Effector memory CD4-positive, alpha-beta T cell (primary cell): ENCODE data around the gene NUDT7.

Source experiments
- DNase-seq, 3 donors: peaks; one replicate each; pipeline ENCODE4 v3.0.0-alpha.2; 2020
- H3K27ac ChIP-seq: 2 replicates; pipeline ENCODE4 v1.7.0; 2013; ENCODE audit warnings: mild to moderate bottlenecking, low read length, moderate library complexity; ENCODE audit not compliant: insufficient read depth, poor library complexity, severe bottlenecking
- H3K27me3 ChIP-seq: replicated peaks from 2 replicates; pipeline ENCODE4 v1.7.0; 2013; ENCODE audit warnings: mild to moderate bottlenecking, low read length; ENCODE audit not compliant: insufficient read depth, control insufficient read depth, poor library complexity, severe bottlenecking
- H3K36me3 ChIP-seq: 2 replicates; pipeline ENCODE4 v1.7.0; 2013; ENCODE audit warnings: mild to moderate bottlenecking, low read length, moderate library complexity; ENCODE audit not compliant: control insufficient read depth, insufficient read depth
- H3K4me1 ChIP-seq: 2 replicates; pipeline ENCODE4 v1.7.0; 2013; ENCODE audit warnings: low read length, mild to moderate bottlenecking; ENCODE audit not compliant: control insufficient read depth, insufficient read depth, poor library complexity, severe bottlenecking
- H3K4me3 ChIP-seq: 2 replicates; pipeline ENCODE4 v1.7.0; 2013; ENCODE audit warnings: low read length, low read depth, mild to moderate bottlenecking; ENCODE audit not compliant: insufficient read depth, poor library complexity, severe bottlenecking
- H3K9me3 ChIP-seq: 2 replicates; pipeline ENCODE4 v1.7.0; 2013; ENCODE audit warnings: mild to moderate bottlenecking, low read length, moderate library complexity; ENCODE audit not compliant: control insufficient read depth

Gene NUDT7

DNA sequence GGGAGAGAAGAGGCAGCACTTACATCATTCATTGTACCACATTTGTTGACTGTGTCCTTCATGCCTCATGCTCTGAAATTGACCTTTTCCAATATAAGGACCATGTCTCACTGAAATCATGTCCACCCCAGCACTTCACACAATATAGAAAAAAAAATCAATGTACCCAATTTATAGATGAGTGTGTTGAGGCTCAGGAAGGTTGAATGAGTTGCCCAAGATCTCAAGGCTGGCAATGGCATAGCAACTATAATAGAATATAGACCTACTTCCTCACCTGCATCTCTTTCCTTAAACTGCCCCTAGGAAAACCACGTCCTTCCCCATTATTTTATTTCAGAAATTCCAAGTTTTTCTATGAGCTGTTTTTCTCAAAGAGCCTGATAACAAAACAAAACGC is 65.1 kb downstream of the NUDT7 start:
- peaks cover 27% of the 10 kb centered on the region for H3K27me3 ChIP-seq
- H3K27ac ChIP-seq = no peak overlapping the region
- H3K4me3 ChIP-seq = no peak overlapping the region
- H3K36me3 ChIP-seq = no peaks in the 10 kb centered on the region
- DNase-seq = no peak
- no peaks in the 10 kb centered on the region for H3K9me3 ChIP-seq
- peaks cover 4% of the 10 kb centered on the region for H3K4me1 ChIP-seq

DNA sequence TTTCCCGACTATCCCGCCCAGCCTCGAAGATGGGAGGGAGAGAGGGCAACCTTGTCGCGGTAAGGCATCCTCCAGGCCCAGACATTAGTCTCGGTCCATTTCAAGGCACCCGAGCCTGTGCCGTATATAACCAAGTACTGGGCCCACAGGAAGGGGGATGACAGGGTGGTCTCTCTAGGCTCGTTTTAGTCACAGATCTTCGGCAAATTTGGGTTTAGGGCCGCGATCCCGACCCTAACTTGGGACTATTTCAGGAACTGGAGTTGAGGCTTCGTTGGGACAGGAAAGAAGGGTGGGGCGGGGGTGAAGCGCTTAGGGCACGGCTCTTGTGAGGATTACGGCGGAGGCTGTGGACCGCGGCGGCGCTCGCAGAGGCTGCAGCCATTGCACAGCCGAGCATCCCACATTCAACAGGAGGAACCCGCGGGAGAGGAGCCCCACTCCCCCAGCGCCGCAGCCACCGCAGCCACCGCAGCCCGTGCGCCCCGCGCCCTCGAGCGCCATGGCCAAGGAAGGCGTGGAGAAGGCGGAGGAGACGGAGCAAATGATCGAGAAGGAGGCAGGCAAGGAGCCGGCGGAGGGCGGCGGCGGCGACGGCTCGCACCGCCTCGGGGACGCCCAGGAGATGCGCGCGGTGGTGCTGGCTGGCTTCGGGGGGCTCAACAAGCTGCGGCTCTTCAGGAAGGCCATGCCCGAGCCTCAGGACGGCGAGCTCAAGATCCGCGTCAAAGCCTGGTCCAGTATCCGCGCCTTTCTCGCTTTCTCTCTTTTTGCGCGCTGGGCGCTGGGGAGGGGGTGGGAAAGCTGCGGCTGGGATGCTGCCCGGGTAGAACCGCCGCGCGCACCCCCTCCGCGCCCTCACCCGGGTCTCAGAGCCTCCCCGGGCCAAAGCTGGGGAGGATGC is 66.1 kb downstream of the NUDT7 start, which contains the start of gene VAT1L:
Gene VAT1L, plus strand, starts transcription at position 384 of the 904 bp plus-strand sequence. Its CDS starts 119 bp downstream, at position 503.
- Histone ChIP-seq H3K36me3 (no peaks in the 10 kb centered on the region), H3K27me3 (peaks cover 27% of the 10 kb centered on the region), H3K27ac (no peak within 1 kb of the TSS), H3K9me3 (no peaks in the 10 kb centered on the region), H3K4me3 (peak within 1 kb of the TSS; percentile 35), H3K4me1 (peaks cover 4% of the 10 kb centered on the region)
- DNase-seq = no peak

DNA sequence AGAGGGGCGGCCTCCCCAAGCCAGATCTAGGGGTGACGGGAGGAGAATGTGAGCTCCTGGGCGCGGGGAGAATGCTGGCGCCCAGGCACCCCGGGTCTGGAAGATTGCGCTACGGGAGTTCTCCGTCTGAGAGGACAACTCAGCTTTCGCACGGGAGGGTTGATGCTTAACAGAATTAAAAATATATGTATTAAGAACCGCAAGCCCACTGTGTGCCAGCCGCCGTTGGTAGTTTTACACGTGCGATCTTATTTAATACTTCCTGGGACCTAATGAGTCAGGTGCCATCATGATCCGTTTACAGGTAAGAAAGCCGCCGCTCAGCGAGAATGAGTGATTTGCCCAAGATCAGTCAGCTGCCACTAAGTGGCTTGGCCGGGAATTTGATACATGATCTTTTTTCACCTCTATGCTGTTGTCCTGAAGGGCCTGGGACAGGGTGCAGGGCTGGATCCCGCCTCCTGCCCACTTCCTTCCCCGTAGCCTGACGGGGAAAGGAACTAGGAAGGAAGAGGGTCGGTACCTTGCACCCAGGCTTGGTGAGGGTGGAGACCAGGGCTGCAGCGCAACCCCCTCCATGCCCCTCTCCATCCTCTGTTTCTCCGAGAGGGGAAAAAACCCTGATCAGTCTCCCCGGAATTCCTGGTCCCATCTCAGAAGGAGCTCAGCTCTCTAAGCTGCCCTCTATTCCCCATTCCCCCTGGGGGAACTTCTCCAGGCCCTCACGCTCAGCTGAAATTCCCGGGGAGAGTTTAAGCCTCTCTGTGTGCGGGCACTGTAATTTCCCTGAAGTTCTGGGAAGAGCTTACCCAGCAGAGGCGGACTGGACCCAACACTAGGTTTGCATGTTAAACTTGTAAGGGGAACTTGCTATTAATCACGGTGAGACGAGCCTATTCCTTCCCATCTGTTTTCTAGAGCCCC is 67.0 kb downstream of the NUDT7 start:
- DNase-seq = no peak
- Histone ChIP-seq H3K27ac (no peak overlapping the region), H3K36me3 (no peaks in the 10 kb centered on the region), H3K4me1 (peaks cover 4% of the 10 kb centered on the region), H3K9me3 (no peaks in the 10 kb centered on the region), H3K27me3 (peaks cover 27% of the 10 kb centered on the region), H3K4me3 (peak overlapping the region; percentile 35)

DNA sequence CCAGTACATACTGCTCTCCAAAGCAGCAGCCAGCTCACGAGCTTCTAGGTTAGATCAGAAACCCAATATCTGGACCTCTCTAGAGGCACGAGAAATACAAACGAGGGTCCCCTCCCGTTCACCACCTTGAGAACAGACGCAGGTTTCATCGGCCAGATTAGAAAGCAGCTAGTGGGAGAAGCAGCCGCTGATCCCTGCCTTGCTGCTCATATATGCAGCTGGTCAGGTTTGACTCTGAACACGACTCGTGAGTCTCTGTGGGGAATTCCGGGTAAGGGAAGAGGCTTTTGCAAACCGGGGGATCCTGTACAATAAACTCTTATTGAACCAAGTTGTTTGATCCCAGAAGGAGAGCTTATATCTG is 67.7 kb downstream of the NUDT7 start:
- peaks cover 27% of the 10 kb centered on the region for H3K27me3 ChIP-seq

DNA sequence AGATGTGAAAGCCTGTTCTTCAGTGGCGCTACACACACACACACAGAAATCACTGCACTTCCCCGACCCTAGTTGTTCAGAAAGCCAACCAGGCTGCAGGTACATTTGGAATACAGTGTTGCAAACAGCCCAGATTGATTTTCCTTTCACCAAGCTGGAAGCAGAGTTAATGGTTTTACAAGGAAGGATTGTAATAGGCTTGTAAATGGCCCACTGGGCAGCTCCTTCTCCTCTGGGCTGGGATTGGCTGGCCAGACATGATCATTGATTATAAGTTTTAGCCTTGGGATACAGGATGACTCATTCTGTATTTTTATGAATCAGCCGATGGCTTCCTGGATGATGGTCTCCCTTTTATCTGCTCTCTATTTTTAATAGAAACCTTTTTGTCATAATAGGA is 68.6 kb downstream of the NUDT7 start:
- Histone ChIP-seq H3K27me3 (peaks cover 27% of the 10 kb centered on the region), H3K4me3 (no peak overlapping the region), H3K27ac (no peak overlapping the region), H3K9me3 (no peaks in the 10 kb centered on the region), H3K4me1 (peaks cover 4% of the 10 kb centered on the region), H3K36me3 (no peaks in the 10 kb centered on the region)
- DNase-seq = no peak

More for the DNA sequence above, 67.7 kb downstream of the NUDT7 start:
- Histone ChIP-seq H3K9me3 (no peaks in the 10 kb centered on the region), H3K36me3 (no peaks in the 10 kb centered on the region), H3K27ac (no peak overlapping the region), H3K4me1 (peaks cover 4% of the 10 kb centered on the region), H3K4me3 (no peak overlapping the region)
- no peak for DNase-seq
